ENCODE measurements around the gene EEF1A1. TPM values are rescaled to one million over a fixed set of nuclear protein-coding genes. Genes with fewer than 3 reads are reported as not detected.

EEF1A1 gene
- polyA plus RNA-seq, 1 of the 3 experiments (the other 2 are of a cell fraction) = 10,787 TPM

- TF ChIP-seq, protein P1, sequence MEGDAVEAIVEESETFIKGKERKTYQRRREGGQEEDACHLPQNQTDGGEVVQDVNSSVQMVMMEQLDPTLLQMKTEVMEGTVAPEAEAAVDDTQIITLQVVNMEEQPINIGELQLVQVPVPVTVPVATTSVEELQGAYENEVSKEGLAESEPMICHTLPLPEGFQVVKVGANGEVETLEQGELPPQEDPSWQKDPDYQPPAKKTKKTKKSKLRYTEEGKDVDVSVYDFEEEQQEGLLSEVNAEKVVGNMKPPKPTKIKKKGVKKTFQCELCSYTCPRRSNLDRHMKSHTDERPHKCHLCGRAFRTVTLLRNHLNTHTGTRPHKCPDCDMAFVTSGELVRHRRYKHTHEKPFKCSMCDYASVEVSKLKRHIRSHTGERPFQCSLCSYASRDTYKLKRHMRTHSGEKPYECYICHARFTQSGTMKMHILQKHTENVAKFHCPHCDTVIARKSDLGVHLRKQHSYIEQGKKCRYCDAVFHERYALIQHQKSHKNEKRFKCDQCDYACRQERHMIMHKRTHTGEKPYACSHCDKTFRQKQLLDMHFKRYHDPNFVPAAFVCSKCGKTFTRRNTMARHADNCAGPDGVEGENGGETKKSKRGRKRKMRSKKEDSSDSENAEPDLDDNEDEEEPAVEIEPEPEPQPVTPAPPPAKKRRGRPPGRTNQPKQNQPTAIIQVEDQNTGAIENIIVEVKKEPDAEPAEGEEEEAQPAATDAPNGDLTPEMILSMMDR (IDR thresholded peaks at IDR 0.05) = no peak
- TF ChIP-seq ELF1 (IDR thresholded peaks at IDR 0.05) = no peak
These were observed 27.9 kb upstream of the EEF1A1 start (continued) for GRCh38 chr6:73548458-73549446.

DNA sequence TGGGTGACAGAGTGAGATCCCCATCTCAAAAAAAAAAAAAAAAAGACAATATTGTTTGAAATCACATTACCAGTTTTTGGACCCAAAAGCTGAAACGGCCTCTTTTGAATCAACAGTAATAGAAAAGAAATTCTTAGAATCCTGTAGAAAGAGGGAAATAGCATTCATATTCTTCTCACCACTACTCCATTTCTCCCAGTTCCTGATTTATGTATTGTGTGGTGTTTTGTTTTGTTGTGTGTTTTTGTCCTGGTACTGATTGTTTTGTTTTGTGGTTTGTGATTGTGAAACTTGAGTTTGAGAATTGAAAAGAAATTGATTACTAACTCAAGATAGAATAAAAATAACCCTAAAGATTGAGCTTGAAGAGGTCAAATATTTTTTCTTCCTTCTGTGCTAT lies 26.2 kb upstream of the EEF1A1 start:
- no peaks in the 10 kb centered on the region for H3K79me2 ChIP-seq (ENCODE audit: insufficient read depth)
- H3K27ac ChIP-seq (ENCODE audit: low read depth in 2 of 2, low read length in 1 of 2) = no peak overlapping the region
- H3K36me3 ChIP-seq (replicated peaks in 1 of 2; ENCODE audit: control insufficient read depth in 1 of 2, insufficient read depth in 2 of 2, low read length in 1 of 2) = no peaks in the 10 kb centered on the region
- H3K27me3 ChIP-seq (ENCODE audit: insufficient read depth) = no peaks in the 10 kb centered on the region
- no peaks in the 10 kb centered on the region for H3K9me2 ChIP-seq
- no peaks in the 10 kb centered on the region for H3K4me1 ChIP-seq (ENCODE audit: control insufficient read depth in 1 of 2, insufficient read depth in 2 of 2, low read depth in 1 of 2, low read length in 1 of 2)
- H3K4me3 ChIP-seq (ENCODE audit: low read depth in 2 of 2, low read length in 1 of 2) = no peak overlapping the region
- peaks cover 5% of the 10 kb centered on the region for H3F3A ChIP-seq (replicated peaks; ENCODE audit: insufficient read depth)
- 88% methylated on average over 1 of the region's 1 CpG for WGBS (ENCODE audit: low lambda C conversion rate)
- POLR2A ChIA-PET = interaction anchor here (1.3 kb wide), 1 partner anchor 26 kb away, joined by 3 read pairs; no protein-coding TSS in a partner anchor
- TF ChIP-seq EP300 (IDR thresholded peaks at IDR 0.05; ENCODE audit: borderline replicate concordance in 1 of 2, low read depth in 1 of 2, low read length in 1 of 2) (no peak), SMC3 (IDR thresholded peaks at IDR 0.05; ENCODE audit: low read depth, low read length) (no peak), USF1 (IDR thresholded peaks at IDR 0.05; ENCODE audit: borderline replicate concordance, low read depth) (no peak), EZH2phosphoT487 (IDR thresholded peaks at IDR 0.05; ENCODE audit: borderline replicate concordance, low read depth) (no peak), POLR2AphosphoS5 (IDR thresholded peaks at IDR 0.05; ENCODE audit: low read depth, low read length) (no peak), FOXM1 (IDR thresholded peaks at IDR 0.05; ENCODE audit: low read depth) (no peak), NRF1 (IDR thresholded peaks at IDR 0.05; ENCODE audit: low read depth, low read length) (no peak), TEAD4 (IDR thresholded peaks at IDR 0.05; ENCODE audit: borderline replicate concordance, insufficient read depth) (no peak), RCOR1 (IDR thresholded peaks at IDR 0.05; ENCODE audit: low read length) (no peak), NFIC (IDR thresholded peaks at IDR 0.05; ENCODE audit: borderline replicate concordance) (no peak)
- TF ChIP-seq, protein P2, sequence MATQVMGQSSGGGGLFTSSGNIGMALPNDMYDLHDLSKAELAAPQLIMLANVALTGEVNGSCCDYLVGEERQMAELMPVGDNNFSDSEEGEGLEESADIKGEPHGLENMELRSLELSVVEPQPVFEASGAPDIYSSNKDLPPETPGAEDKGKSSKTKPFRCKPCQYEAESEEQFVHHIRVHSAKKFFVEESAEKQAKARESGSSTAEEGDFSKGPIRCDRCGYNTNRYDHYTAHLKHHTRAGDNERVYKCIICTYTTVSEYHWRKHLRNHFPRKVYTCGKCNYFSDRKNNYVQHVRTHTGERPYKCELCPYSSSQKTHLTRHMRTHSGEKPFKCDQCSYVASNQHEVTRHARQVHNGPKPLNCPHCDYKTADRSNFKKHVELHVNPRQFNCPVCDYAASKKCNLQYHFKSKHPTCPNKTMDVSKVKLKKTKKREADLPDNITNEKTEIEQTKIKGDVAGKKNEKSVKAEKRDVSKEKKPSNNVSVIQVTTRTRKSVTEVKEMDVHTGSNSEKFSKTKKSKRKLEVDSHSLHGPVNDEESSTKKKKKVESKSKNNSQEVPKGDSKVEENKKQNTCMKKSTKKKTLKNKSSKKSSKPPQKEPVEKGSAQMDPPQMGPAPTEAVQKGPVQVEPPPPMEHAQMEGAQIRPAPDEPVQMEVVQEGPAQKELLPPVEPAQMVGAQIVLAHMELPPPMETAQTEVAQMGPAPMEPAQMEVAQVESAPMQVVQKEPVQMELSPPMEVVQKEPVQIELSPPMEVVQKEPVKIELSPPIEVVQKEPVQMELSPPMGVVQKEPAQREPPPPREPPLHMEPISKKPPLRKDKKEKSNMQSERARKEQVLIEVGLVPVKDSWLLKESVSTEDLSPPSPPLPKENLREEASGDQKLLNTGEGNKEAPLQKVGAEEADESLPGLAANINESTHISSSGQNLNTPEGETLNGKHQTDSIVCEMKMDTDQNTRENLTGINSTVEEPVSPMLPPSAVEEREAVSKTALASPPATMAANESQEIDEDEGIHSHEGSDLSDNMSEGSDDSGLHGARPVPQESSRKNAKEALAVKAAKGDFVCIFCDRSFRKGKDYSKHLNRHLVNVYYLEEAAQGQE (IDR thresholded peaks at IDR 0.05; ENCODE audit: low read depth, low read length) = no peak
- no peak overlapping the region for H2AFZ ChIP-seq (ENCODE audit: low read depth)
- no peaks in the 10 kb centered on the region for H4K20me1 ChIP-seq (ENCODE audit: insufficient read depth)
- no peak for DNase-seq
- H3K9me3 ChIP-seq = no peaks in the 10 kb centered on the region
- H3K9ac ChIP-seq = no peak overlapping the region
- no peak overlapping the region for H3K4me2 ChIP-seq
- CTCF ChIA-PET = no interaction called here
